ENCODE data around the gene CHPF2.

Gene CHPF2

GRCh38 chr7:151249034-151249731 is 16.9 kb downstream of the CHPF2 start (continued):
- TF ChIP-seq KLF16 (tag by site-specific recombination; IDR thresholded peaks at IDR 0.05) (no peak), ZBTB20 (tag by site-specific recombination; IDR thresholded peaks at IDR 0.05) (peak; percentile 46; the same call in 1 of the 2 replicates), ZBTB48 (tag by site-specific recombination; IDR thresholded peaks at IDR 0.05) (no peak), ZNF10 (tag by site-specific recombination; IDR thresholded peaks at IDR 0.05) (no peak), ZNF658 (tag by site-specific recombination; IDR thresholded peaks at IDR 0.05) (no peak), WT1 (tag by site-specific recombination; IDR thresholded peaks at IDR 0.05) (no peak), ZBTB6 (tag by site-specific recombination; IDR thresholded peaks at IDR 0.05) (no peak), ZNF311 (tag by site-specific recombination; IDR thresholded peaks at IDR 0.05; ENCODE audit: borderline replicate concordance) (no peak), FEZF1 (tag by site-specific recombination; IDR thresholded peaks at IDR 0.05) (no peak), ZNF585B (tag by site-specific recombination; IDR thresholded peaks at IDR 0.05) (no peak), YY1 (tag by site-specific recombination; IDR thresholded peaks at IDR 0.05) (no peak), ZNF133 (tag by site-specific recombination; IDR thresholded peaks at IDR 0.05) (no peak), ZNF19 (tag by site-specific recombination; IDR thresholded peaks at IDR 0.05; ENCODE audit: low read depth) (no peak), GLIS1 (tag by site-specific recombination; IDR thresholded peaks at IDR 0.05) (peak; percentile 69; the same call in 1 of the 2 replicates), REPIN1 (tag by site-specific recombination; IDR thresholded peaks at IDR 0.05; ENCODE audit: low read depth) (no peak), ZXDB (tag by site-specific recombination; IDR thresholded peaks at IDR 0.05) (no peak), PATZ1 (tag by site-specific recombination; IDR thresholded peaks at IDR 0.05) (peak; percentile 54), ZNF629 (tag by site-specific recombination; IDR thresholded peaks at IDR 0.05) (no peak), ZNF449 (tag by site-specific recombination; IDR thresholded peaks at IDR 0.05) (no peak), ZNF280D (tag by site-specific recombination; IDR thresholded peaks at IDR 0.05) (no peak), ZNF623 (tag by site-specific recombination; IDR thresholded peaks at IDR 0.05) (no peak), PRDM6 (tag by site-specific recombination; IDR thresholded peaks at IDR 0.05) (no peak), ZNF335 (tag by site-specific recombination; conservative IDR thresholded peaks at IDR 0.05) (peak; percentile 69), ZNF274 (IDR thresholded peaks at IDR 0.05; ENCODE audit: low read length) (no peak), ZNF274 (tag by site-specific recombination; IDR thresholded peaks at IDR 0.05; ENCODE audit: borderline replicate concordance) (no peak), GLIS2 (tag by site-specific recombination; IDR thresholded peaks at IDR 0.05) (peak; percentile 50), KLF10 (tag by site-specific recombination; IDR thresholded peaks at IDR 0.05) (peak; percentile 18; the same call in 1 of the 2 replicates), TCF7L2 (IDR thresholded peaks at IDR 0.05; ENCODE audit: borderline replicate concordance, low read depth, low read length) (no peak), ZSCAN16 (tag by site-specific recombination; IDR thresholded peaks at IDR 0.05) (no peak), ZFP69B (tag by site-specific recombination; IDR thresholded peaks at IDR 0.05) (no peak), ZNF561 (tag by site-specific recombination; IDR thresholded peaks at IDR 0.05; ENCODE audit: borderline replicate concordance) (0 out of 2 replicates have a peak, but pooled peaks have one; percentile 26)
